ENCODE measurements around the gene SCN1B. TPM values are rescaled to one million over a fixed set of nuclear protein-coding genes. Genes with fewer than 3 reads are reported as not detected.

The SCN1B gene
- total RNA-seq, 1 donor from 2014 or later = 12.9 TPM

GRCh38 chr19:35053667-35054293, 23.5 kb downstream of the SCN1B start:
- no peak for DNase-seq

- DNase-seq = no peak
These were observed 24.4 kb downstream of the SCN1B start for GRCh38 chr19:35054626-35055025.

GRCh38 chr19:35055715-35056179, 25.5 kb downstream of the SCN1B start:
- DNase-seq = no peak

GRCh38 chr19:35056513-35057063, 26.3 kb downstream of the SCN1B start:
- DNase-seq = no peak

- DNase-seq = no peak
These were observed 28.1 kb downstream of the SCN1B start for GRCh38 chr19:35058370-35058769.

GRCh38 chr19:35059006-35059798, 28.9 kb downstream of the SCN1B start:
- DNase-seq = no peak

- no peak for DNase-seq
These were observed 29.5 kb downstream of the SCN1B start for GRCh38 chr19:35059799-35060091.

- DNase-seq = no peak
These were observed 30.0 kb downstream of the SCN1B start for GRCh38 chr19:35060160-35060855.

- no peak for DNase-seq
These were observed 31.5 kb downstream of the SCN1B start for GRCh38 chr19:35061583-35062373.

- no peak for DNase-seq
These were observed 32.7 kb downstream of the SCN1B start for GRCh38 chr19:35062942-35063341.

- DNase-seq = no peak
These were observed 33.9 kb downstream of the SCN1B start for GRCh38 chr19:35063940-35064818.

- DNase-seq = no peak
These were observed 35.3 kb downstream of the SCN1B start for GRCh38 chr19:35065574-35065973.

GRCh38 chr19:35066121-35066520, 35.9 kb downstream of the SCN1B start:
- DNase-seq = no peak

- peak; percentile 95 for DNase-seq
These were observed 36.7 kb downstream of the SCN1B start for GRCh38 chr19:35066691-35067563.

GRCh38 chr19:35068941-35069634, 38.8 kb downstream of the SCN1B start:
- no peak for DNase-seq

- peak; percentile 56 for DNase-seq
These were observed 39.4 kb downstream of the SCN1B start for GRCh38 chr19:35069696-35070095.

- DNase-seq = no peak
These were observed 40.2 kb downstream of the SCN1B start for GRCh38 chr19:35070471-35070870.

GRCh38 chr19:35073516-35073915, 43.2 kb downstream of the SCN1B start:
- no peak for DNase-seq

- DNase-seq = no peak
These were observed 43.7 kb downstream of the SCN1B start for GRCh38 chr19:35073941-35074340.
